Glutamatergic neuron (in vitro differentiated cells): ENCODE measurements around the gene ASPHD2. TPM values are rescaled to one million over a fixed set of nuclear protein-coding genes. Genes with fewer than 3 reads are reported as not detected.

Experiments
- DNase-seq: peaks from one replicate; pipeline ENCODE4 v3.0.0; 2022
- H3K27ac Mint-ChIP-seq: one replicate; pipeline ENCODE4 v1.8.0; 2020; ENCODE audit warnings: mild to moderate bottlenecking, mixed read lengths, inconsistent platforms; ENCODE audit not compliant: unreplicated experiment
- H3K27me3 Mint-ChIP-seq: one replicate; pipeline ENCODE4 v1.8.0; 2020; ENCODE audit warnings: mild to moderate bottlenecking, moderate library complexity, mixed read lengths, inconsistent platforms; ENCODE audit not compliant: unreplicated experiment
- H3K36me3 Mint-ChIP-seq: one replicate; pipeline ENCODE4 v1.8.0; 2020; ENCODE audit warnings: mild to moderate bottlenecking, mixed read lengths, inconsistent platforms; ENCODE audit not compliant: unreplicated experiment
- H3K4me1 Mint-ChIP-seq: one replicate; pipeline ENCODE4 v1.8.0; 2020; ENCODE audit warnings: mild to moderate bottlenecking, low read depth, mixed read lengths, inconsistent platforms; ENCODE audit not compliant: unreplicated experiment
- H3K4me3 Mint-ChIP-seq: one replicate; pipeline ENCODE4 v1.8.0; 2020; ENCODE audit warnings: mild to moderate bottlenecking, mixed read lengths, inconsistent platforms; ENCODE audit not compliant: unreplicated experiment
- H3K9me3 Mint-ChIP-seq: one replicate; pipeline ENCODE4 v1.8.0; 2020; ENCODE audit warnings: mild to moderate bottlenecking, moderate library complexity, mixed read lengths, inconsistent platforms; ENCODE audit not compliant: unreplicated experiment
- total RNA-seq: library from RNA; stranded (reverse); fragmentation: NEBNext Ultra II Directional; extraction: Animal tissue kit (Norgen Biotek cat#: 25700); gene quantifications from one replicate; pipeline ENCODE4 v1.2.1, GENCODE V29; 2021; ENCODE audit not compliant: unreplicated experiment
- TF ChIP-seq, protein P1 (sequence below): fragments of 200-600 bp; sonication (generic); IDR thresholded peaks from one replicate; pipeline ENCODE4 v1.5.0; 2021; ENCODE audit not compliant: partially characterized antibody, unreplicated experiment

Gene ASPHD2
- total RNA-seq, 1 donor from 2014 or later: 19.0 TPM

- H3K4me1 Mint-ChIP-seq: no peaks in the 10 kb centered on the region
- H3K9me3 Mint-ChIP-seq: no peaks in the 10 kb centered on the region
- TF ChIP-seq, protein P1, sequence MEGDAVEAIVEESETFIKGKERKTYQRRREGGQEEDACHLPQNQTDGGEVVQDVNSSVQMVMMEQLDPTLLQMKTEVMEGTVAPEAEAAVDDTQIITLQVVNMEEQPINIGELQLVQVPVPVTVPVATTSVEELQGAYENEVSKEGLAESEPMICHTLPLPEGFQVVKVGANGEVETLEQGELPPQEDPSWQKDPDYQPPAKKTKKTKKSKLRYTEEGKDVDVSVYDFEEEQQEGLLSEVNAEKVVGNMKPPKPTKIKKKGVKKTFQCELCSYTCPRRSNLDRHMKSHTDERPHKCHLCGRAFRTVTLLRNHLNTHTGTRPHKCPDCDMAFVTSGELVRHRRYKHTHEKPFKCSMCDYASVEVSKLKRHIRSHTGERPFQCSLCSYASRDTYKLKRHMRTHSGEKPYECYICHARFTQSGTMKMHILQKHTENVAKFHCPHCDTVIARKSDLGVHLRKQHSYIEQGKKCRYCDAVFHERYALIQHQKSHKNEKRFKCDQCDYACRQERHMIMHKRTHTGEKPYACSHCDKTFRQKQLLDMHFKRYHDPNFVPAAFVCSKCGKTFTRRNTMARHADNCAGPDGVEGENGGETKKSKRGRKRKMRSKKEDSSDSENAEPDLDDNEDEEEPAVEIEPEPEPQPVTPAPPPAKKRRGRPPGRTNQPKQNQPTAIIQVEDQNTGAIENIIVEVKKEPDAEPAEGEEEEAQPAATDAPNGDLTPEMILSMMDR: no peak
- no peak overlapping the region for H3K27ac Mint-ChIP-seq
- H3K4me3 Mint-ChIP-seq: no peak overlapping the region
- peaks cover 1% of the 10 kb centered on the region for H3K27me3 Mint-ChIP-seq
- DNase-seq: no peak
- H3K36me3 Mint-ChIP-seq: no peaks in the 10 kb centered on the region
Measured at GRCh38 chr22:26492220-26492619, 63.2 kb downstream of the ASPHD2 start.

- no peak for DNase-seq
- H3K27ac Mint-ChIP-seq: no peak overlapping the region
- no peaks in the 10 kb centered on the region for H3K4me1 Mint-ChIP-seq
- H3K4me3 Mint-ChIP-seq: no peak overlapping the region
- TF ChIP-seq, protein P1: no peak
- peaks cover 1% of the 10 kb centered on the region for H3K27me3 Mint-ChIP-seq
- H3K9me3 Mint-ChIP-seq: no peaks in the 10 kb centered on the region
- H3K36me3 Mint-ChIP-seq: no peaks in the 10 kb centered on the region
Measured at GRCh38 chr22:26494506-26494905, 65.4 kb downstream of the ASPHD2 start.

Other genes with a start within 250 kb of the ASPHD2 start
- gene HPS4, start 54.5 kb downstream of the ASPHD2 start, total RNA-seq: 55.1 TPM
- gene SRRD, start 54.6 kb downstream of the ASPHD2 start, total RNA-seq: 20.1 TPM
- 39.9 TPM for gene TFIP11, start 83.2 kb downstream of the ASPHD2 start, total RNA-seq
- gene TPST2, start 160.9 kb downstream of the ASPHD2 start, total RNA-seq: 10.6 TPM
- not detected for gene CRYBB1, start 188.8 kb downstream of the ASPHD2 start, total RNA-seq
- gene CRYBA4, start 192.7 kb downstream of the ASPHD2 start, total RNA-seq: not detected
- gene MIAT, start 228.3 kb downstream of the ASPHD2 start, total RNA-seq: 1,100 TPM